Bronchial epithelial cell (primary cell): ENCODE measurements around the gene INPP4B. TPM values are rescaled to one million over a fixed set of nuclear protein-coding genes. Genes with fewer than 3 reads are reported as not detected.
A peak's percentile ranks its signal among the peaks of the same experiment; 100 is the strongest.

Experiments used
- DNase-seq: peaks from one replicate; pipeline ENCODE4 v3.0.0-alpha.2; 2010; ENCODE audit warnings: low read depth
- FAIRE-seq: peaks from 2 replicates; lab custom pipeline; 2011; peaks lifted over from hg19 to GRCh38; lab: Jason Lieb, UNC
- H3K27me3 ChIP-seq: 2 replicates; pipeline ENCODE4 v1.5.1; 2011; ENCODE audit warnings: low read length; ENCODE audit not compliant: control insufficient read depth, insufficient read depth
- H3K36me3 ChIP-seq: 2 replicates; pipeline ENCODE4 v1.5.1; 2011; ENCODE audit warnings: low read length; ENCODE audit not compliant: control insufficient read depth, insufficient read depth
- H3K4me3 ChIP-seq: 2 replicates; pipeline ENCODE4 v1.5.1; 2011; ENCODE audit warnings: mild to moderate bottlenecking, low read depth, low read length, control low read depth
- total RNA-seq: library from RNA; depleted of rRNA; stranded (reverse); fragments of >200 nt; gene quantifications from 2 replicates; pipeline ENCODE4 v1.2.1, GENCODE V29; 2014
- TF ChIP-seq, protein P1 (sequence below): IDR thresholded peaks from 2 replicates; pipeline ENCODE4 v1.5.1; 2011; ENCODE audit warnings: mild to moderate bottlenecking, moderate library complexity, low read length, control low read depth, inconsistent platforms; ENCODE audit not compliant: insufficient read depth, severe bottlenecking

Gene INPP4B
- total RNA-seq, 1 donor from 2014 or later, result 74.8 TPM

DNA sequence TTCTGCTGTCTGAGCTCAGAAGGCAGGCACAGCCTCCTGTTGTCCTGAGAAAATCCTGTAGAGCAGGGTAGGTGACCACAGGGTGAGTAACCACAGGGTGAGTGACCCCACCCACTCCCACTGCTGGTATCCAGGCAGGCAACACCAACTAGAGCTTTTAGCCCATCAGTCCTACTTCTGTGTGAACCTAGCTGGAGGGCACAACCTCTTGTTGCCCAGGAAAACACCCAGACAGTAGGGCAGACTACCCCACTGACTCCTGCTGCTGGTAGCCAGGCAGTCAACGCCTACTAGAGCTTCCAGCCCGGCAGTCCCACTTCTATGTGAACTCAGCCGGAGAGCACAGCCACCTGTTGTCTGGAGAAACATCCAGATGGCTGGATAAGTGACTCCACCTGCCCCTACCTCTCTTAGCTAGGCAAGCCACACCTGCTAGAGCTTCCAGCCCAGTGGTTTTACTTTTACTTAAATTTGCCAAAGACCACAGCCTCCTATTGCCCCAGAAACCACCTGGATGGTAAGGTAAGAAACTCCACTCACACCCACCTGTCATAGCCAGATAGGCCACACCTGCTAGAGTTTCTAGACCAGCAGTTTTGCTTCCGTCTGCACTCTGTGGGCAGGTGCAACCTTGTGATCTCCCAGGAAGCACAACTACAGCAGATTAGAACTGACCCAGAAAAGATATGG, 371.6 kb downstream of the INPP4B start:
- DNase-seq, result peak; percentile 96

DNA sequence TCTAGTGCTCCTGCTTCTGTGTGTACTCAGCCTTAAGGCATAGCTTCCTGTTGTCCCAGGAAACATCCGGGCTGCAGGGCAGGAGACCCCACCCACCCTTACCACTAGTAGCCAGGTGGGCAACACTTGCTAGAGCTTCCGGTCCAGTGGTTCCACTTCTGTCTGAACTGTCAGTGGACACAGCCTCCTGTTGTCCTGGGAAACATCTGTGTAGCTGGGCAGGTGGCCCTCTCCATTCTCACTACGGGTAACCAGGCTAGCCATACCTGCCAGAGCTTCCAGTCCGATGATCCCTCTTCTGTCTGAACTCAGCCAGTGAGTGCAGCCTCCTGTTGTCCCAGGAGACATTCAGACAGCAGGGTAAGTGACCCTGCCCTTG, 372.2 kb downstream of the INPP4B start:
- DNase-seq, result no peak
- TF ChIP-seq, protein P1, sequence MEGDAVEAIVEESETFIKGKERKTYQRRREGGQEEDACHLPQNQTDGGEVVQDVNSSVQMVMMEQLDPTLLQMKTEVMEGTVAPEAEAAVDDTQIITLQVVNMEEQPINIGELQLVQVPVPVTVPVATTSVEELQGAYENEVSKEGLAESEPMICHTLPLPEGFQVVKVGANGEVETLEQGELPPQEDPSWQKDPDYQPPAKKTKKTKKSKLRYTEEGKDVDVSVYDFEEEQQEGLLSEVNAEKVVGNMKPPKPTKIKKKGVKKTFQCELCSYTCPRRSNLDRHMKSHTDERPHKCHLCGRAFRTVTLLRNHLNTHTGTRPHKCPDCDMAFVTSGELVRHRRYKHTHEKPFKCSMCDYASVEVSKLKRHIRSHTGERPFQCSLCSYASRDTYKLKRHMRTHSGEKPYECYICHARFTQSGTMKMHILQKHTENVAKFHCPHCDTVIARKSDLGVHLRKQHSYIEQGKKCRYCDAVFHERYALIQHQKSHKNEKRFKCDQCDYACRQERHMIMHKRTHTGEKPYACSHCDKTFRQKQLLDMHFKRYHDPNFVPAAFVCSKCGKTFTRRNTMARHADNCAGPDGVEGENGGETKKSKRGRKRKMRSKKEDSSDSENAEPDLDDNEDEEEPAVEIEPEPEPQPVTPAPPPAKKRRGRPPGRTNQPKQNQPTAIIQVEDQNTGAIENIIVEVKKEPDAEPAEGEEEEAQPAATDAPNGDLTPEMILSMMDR, result no peak
- no peak for FAIRE-seq
- Histone ChIP-seq H3K36me3 (no peaks in the 10 kb centered on the region), H3K4me3 (no peak overlapping the region), H3K27me3 (no peaks in the 10 kb centered on the region)

More for the DNA sequence above, 371.6 kb downstream of the INPP4B start:
- FAIRE-seq, result peak; percentile 95
- Histone ChIP-seq H3K36me3 (no peaks in the 10 kb centered on the region), H3K4me3 (no peak overlapping the region), H3K27me3 (no peaks in the 10 kb centered on the region)
- TF ChIP-seq, protein P1, result no peak

DNA sequence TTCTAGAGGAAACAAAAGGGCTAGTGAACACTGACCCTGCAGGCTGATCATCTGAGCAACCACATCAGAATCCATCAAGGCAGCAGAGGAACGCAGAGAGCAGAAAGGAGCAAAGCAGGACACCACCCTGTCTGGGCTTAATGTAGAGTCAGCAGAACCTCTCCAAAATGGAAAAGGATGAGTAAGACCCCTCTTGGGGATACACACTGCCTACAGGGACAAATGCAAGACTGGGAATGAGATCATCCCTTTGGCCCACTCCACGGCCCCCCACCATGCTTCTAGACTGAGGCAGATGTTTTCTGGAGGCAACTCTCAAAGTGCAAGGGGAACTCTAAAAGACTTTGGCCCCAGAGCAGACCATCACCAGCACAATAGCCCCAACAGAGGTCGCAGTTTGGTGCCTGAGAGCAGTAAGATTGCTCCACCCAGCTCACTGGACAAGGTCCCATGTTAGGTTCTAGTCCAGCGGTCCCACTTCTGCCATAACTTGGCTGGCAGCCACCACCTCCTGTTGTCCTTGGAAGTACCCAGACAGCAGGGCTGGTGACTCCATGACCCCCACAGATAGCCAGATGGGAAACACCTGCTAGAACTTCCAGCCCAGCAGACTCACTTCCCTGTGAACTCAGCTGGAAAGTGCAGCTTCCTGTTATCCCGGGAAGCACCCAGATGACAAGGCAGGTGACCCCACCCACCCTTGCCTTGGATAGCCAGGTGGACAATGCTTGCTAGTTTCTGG, 372.7 kb downstream of the INPP4B start:
- Histone ChIP-seq H3K4me3 (no peak overlapping the region), H3K27me3 (no peaks in the 10 kb centered on the region), H3K36me3 (no peaks in the 10 kb centered on the region)
- DNase-seq (peak; percentile 50), FAIRE-seq (peak; percentile 83)
- TF ChIP-seq, protein P1, result no peak

DNA sequence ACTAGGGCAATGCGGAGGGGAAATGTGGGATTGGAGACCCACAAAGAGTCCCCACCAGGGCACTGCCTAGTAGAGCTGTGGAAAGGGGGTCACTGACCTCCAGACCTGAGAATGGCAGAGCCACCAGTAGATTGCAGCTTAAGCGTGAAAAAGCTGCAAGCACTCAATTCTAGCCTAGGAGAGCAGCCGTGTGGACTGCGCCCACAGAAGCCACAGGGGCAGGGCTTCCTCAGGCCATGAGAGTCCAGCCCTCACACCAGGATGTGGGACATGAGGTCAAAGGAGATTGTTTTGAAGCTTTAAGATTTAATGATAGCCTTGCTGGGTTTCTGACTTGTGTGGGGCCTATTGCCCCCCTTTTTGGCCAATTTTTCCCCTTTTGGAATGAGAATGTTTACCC, 379.0 kb downstream of the INPP4B start:
- H3K27me3 ChIP-seq, result no peaks in the 10 kb centered on the region
- DNase-seq (no peak), FAIRE-seq (no peak)
- no peaks in the 10 kb centered on the region for H3K36me3 ChIP-seq
- TF ChIP-seq, protein P1, result no peak
- H3K4me3 ChIP-seq, result no peak overlapping the region

DNA sequence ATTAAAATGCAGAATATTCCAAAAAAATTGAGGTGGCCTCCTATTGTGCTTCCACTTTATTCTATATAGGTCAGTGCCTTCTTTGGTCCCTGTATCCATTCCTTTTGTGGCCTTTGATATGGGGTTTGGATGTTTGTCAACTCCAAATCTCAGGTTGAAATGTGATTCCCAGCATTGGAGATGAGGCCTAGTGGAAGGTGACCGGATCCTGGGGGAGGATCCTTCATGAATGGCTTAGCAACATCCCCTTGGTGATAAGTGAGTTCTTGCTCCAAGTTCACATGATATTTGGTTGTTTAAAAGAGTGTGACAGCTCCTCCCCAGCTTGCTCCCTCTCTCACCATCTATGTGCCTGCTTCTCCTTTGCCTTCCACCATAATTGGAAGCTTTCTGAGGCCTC, 380.6 kb downstream of the INPP4B start:
- H3K36me3 ChIP-seq, result no peaks in the 10 kb centered on the region
- H3K27me3 ChIP-seq, result no peaks in the 10 kb centered on the region
- no peak overlapping the region for H3K4me3 ChIP-seq
- FAIRE-seq, result no peak
- DNase-seq, result no peak
- TF ChIP-seq, protein P1, result no peak

DNA sequence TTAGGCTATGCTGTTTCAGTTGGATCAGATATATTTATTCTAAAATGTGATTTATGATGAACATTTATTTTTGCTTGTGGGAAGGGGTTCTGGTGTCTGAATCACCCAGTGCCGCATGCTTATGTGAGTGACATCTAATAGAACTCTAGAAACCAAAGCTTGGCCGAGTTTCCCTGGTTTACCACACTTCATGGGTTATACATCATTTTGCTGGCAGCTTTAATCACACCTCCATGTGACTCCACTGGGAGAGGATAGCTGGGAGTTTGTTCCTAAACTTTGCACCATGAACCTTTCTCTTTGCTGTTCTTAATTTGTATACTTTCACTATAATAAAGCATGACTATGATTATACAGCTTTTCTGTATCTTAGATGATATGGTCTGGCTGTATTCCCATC, 382.9 kb downstream of the INPP4B start:
- TF ChIP-seq, protein P1, result no peak
- Histone ChIP-seq H3K4me3 (no peak overlapping the region), H3K27me3 (no peaks in the 10 kb centered on the region), H3K36me3 (no peaks in the 10 kb centered on the region)
- DNase-seq (no peak), FAIRE-seq (no peak)
